Nephron (organoid): Measurements from ENCODE around the gene RNF17.
A peak's percentile ranks its signal among the peaks of the same experiment; 100 is the strongest.

Experiments used
- H3K27ac Mint-ChIP-seq, 3 experiments: 2 replicates each; pipeline ENCODE4 v1.8.0; 2020; ENCODE audit warnings: mixed read lengths in 3 of 3, mild to moderate bottlenecking in 2 of 3, moderate library complexity in 1 of 3
- H3K27me3 Mint-ChIP-seq: 2 replicates; pipeline ENCODE4 v1.8.0; 2021; ENCODE audit warnings: low read depth, mild to moderate bottlenecking, moderate library complexity, mixed read lengths
- H3K36me3 Mint-ChIP-seq: 2 replicates; pipeline ENCODE4 v1.8.0; 2020; ENCODE audit warnings: low read depth, mixed read lengths
- H3K4me1 Mint-ChIP-seq: 2 replicates; pipeline ENCODE4 v1.8.0; 2020; ENCODE audit warnings: mixed read lengths
- H3K4me3 Mint-ChIP-seq, 3 experiments: 2 replicates each; pipeline ENCODE4 v1.8.0; 2020; ENCODE audit warnings: mild to moderate bottlenecking in 3 of 3, mixed read lengths in 3 of 3, moderate library complexity in 2 of 3
- H3K9me3 Mint-ChIP-seq: 2 replicates; pipeline ENCODE4 v1.8.0; 2020; ENCODE audit warnings: mixed read lengths
- TF ChIP-seq, protein P1 (sequence below), 3 experiments: fragments of 200-600 bp; sonication (generic); IDR thresholded peaks; one replicate each; pipeline ENCODE4 v1.5.0; 2021; ENCODE audit warnings: antibody characterized with exemption in 3 of 3; ENCODE audit not compliant: unreplicated experiment in 3 of 3

The RNF17 gene

DNA sequence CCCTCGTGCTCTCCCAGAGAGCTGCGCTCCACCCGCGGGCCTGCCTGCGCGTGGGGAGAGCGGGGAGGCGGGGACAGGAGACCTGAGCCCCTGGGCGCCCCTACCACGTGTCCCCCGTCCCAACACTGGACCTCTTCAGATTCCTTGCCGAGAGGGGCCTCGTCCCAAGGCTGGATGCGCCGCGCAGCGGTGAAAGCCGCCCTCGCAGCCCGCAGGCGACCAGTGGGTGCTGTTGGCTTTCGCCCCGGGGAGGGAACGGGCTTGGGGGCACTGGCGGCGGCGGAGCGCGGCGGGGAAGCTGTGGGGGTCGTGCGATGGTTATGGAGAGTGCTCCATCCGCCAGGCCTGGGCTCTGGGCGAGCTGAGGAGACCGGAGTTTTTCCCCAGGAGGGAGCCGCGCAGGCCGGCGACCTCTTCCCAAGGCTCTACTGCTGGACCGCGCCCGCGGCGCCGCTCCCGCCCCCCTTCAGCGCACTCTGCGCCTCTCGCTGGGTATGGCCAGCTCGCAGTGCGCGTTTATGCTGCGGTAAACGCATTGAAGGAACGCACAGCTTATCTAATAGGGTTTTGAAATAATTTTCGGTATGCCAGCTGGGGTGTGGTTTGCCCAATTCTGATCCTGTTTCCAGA, 17.2 kb upstream of the RNF17 start:
- TF ChIP-seq, protein P1, sequence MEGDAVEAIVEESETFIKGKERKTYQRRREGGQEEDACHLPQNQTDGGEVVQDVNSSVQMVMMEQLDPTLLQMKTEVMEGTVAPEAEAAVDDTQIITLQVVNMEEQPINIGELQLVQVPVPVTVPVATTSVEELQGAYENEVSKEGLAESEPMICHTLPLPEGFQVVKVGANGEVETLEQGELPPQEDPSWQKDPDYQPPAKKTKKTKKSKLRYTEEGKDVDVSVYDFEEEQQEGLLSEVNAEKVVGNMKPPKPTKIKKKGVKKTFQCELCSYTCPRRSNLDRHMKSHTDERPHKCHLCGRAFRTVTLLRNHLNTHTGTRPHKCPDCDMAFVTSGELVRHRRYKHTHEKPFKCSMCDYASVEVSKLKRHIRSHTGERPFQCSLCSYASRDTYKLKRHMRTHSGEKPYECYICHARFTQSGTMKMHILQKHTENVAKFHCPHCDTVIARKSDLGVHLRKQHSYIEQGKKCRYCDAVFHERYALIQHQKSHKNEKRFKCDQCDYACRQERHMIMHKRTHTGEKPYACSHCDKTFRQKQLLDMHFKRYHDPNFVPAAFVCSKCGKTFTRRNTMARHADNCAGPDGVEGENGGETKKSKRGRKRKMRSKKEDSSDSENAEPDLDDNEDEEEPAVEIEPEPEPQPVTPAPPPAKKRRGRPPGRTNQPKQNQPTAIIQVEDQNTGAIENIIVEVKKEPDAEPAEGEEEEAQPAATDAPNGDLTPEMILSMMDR (IDR thresholded peaks at IDR 0.05; ENCODE audit: unreplicated experiment in 3 of 3) = peak in 1 of 3 experiments; percentile 46
- Mint-ChIP-seq H3K9me3 (no peaks in the 10 kb centered on the region), H3K27me3 (peaks cover 88% of the 10 kb centered on the region), H3K4me1 (peaks cover 30% of the 10 kb centered on the region), H3K4me3 (peak overlapping the region; percentile 80 to 88 (median 87)), H3K27ac (no peak overlapping the region), H3K36me3 (no peaks in the 10 kb centered on the region)

DNA sequence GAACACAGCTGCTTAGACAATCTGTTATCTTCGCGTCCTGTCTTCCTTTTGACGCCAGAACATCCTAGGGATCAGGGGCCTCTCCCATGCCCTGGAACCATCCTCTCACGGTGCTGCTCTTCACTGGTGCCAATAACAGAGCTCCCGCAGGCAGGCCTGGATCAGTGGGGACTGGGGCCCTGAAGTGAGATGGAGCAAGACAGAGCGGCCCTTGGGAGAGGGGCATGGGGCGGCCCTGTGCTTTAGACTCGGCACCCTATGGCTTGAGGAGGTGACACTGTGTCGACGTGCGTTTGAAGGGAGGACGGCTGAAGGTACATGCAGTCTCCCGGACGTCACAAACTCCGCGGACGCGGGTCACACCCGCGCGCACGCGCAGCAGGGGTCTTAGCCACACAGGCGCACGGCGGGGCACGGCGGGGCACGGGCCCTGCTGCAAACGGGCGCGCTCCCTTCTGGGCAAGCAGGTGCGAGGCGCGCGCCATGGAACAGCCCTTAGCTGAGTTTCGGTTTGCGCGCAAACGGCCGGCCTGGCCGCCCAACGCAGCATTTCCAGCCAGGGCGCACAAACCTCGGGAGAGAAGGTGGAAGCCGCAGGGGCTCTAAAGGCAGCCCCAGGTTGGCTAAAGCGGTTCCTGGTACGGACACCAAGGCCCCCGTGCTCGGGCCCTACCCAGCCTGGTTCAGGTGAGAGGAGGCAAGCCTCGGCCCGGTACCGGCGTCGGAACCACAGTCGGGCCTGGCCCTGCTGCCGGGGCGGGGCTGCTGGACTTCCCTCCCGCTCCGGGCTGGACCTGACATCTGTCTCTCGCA, 16.5 kb upstream of the RNF17 start:
- Mint-ChIP-seq H3K27me3 (peaks cover 92% of the 10 kb centered on the region), H3K27ac (no peak overlapping the region), H3K4me3 (peak overlapping the region; percentile 80 to 88 (median 87)), H3K9me3 (no peaks in the 10 kb centered on the region), H3K4me1 (peaks cover 23% of the 10 kb centered on the region), H3K36me3 (no peaks in the 10 kb centered on the region)
- TF ChIP-seq, protein P1 (IDR thresholded peaks at IDR 0.05; ENCODE audit: unreplicated experiment in 3 of 3) = no peak

DNA sequence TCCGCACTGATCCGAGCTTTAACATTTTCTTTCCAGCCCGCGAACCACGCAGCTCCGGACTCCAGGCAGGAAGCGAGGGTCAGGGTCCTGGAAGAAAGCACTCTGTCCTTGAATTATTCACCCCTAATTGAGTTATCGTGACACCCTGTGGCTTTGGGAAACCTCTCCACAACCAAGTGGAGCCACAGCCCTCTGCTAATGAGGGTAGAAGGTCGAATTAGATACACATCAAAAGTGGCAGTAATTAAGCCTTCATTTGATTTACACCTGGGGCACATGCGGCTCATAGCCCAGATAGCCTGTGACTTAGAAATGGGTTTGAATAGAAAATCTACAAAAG, 15.9 kb upstream of the RNF17 start:
- Mint-ChIP-seq H3K36me3 (no peaks in the 10 kb centered on the region), H3K9me3 (no peaks in the 10 kb centered on the region), H3K27me3 (peaks cover 90% of the 10 kb centered on the region), H3K27ac (no peak overlapping the region), H3K4me3 (peak overlapping the region; percentile 75 to 83 (median 81)), H3K4me1 (peaks cover 19% of the 10 kb centered on the region)
- TF ChIP-seq, protein P1 (IDR thresholded peaks at IDR 0.05; ENCODE audit: unreplicated experiment in 3 of 3) = no peak

DNA sequence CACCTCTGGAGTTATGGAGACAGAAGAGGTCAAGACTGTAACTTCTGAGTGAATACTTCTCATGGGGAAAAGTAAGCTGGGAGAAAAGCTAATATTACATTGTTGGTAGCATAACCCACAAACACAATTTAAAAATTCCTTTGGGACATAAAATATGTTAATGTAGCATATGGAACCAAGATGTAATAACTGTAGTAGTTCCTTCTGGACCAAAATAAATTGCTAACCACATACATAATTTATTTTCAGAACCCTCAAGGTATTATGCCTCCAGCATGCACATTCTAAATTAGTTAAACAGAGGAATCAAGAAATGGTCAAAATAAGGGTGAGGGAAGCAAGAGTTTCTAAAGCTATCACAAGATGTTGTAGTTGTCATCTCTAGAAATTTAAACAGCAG, 4.8 kb upstream of the RNF17 start:
- Mint-ChIP-seq H3K36me3 (no peaks in the 10 kb centered on the region), H3K4me1 (no peaks in the 10 kb centered on the region), H3K4me3 (no peak overlapping the region), H3K27me3 (peaks cover 7% of the 10 kb centered on the region), H3K27ac (no peak overlapping the region), H3K9me3 (no peaks in the 10 kb centered on the region)
- TF ChIP-seq, protein P1 (IDR thresholded peaks at IDR 0.05; ENCODE audit: unreplicated experiment in 3 of 3) = no peak

DNA sequence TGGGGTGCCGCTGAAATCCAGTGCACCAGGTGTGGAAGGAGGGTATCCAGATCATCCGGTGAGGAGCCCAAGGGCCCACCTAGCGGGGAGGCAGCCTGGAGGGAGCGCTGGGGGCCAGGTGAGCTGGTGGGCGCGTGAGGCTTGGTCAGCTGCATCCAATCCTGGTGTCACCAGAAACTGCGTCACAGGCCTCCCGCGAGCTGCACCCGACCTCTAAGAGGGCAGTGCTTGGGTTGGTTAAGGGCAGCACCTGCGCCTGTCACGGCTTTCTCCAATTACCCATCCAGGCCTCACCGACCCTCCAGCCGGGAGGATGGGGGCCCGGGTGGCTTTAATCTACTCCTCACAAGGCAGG, 284 bp downstream of the RNF17 start:
- H3K27me3 Mint-ChIP-seq = peaks cover 4% of the 10 kb centered on the region
- H3K4me1 Mint-ChIP-seq = no peaks in the 10 kb centered on the region
- TF ChIP-seq, protein P1 (IDR thresholded peaks at IDR 0.05; ENCODE audit: unreplicated experiment in 3 of 3) = no peak
- no peak overlapping the region for H3K4me3 Mint-ChIP-seq
- peaks cover 3% of the 10 kb centered on the region for H3K9me3 Mint-ChIP-seq
- no peaks in the 10 kb centered on the region for H3K36me3 Mint-ChIP-seq
- no peak overlapping the region for H3K27ac Mint-ChIP-seq

DNA sequence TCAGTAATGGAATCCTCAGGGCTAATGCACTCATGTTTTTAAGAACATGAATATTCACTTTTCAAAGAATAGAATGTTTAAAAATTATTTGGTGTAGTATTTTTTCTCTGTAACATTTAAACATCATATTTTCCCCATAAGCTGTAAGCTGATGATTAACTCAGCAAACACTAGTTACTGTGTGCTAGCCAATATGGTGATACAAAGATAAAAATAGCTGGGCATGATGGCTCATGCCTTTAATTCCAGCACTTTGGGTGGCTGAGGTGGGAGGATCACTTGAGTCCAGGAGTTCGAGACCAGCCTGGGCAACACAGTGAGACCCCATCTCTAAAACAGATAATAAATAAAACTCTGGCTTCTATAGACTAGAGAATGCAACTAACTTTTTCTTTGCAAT, 13.2 kb downstream of the RNF17 start:
- Mint-ChIP-seq H3K27me3 (peaks cover 2% of the 10 kb centered on the region), H3K27ac (no peak overlapping the region), H3K4me1 (no peaks in the 10 kb centered on the region), H3K9me3 (no peaks in the 10 kb centered on the region), H3K4me3 (no peak overlapping the region), H3K36me3 (no peaks in the 10 kb centered on the region)
- TF ChIP-seq, protein P1 (IDR thresholded peaks at IDR 0.05; ENCODE audit: unreplicated experiment in 3 of 3) = no peak
